ENCODE results near the gene COL23A1.

DNA sequence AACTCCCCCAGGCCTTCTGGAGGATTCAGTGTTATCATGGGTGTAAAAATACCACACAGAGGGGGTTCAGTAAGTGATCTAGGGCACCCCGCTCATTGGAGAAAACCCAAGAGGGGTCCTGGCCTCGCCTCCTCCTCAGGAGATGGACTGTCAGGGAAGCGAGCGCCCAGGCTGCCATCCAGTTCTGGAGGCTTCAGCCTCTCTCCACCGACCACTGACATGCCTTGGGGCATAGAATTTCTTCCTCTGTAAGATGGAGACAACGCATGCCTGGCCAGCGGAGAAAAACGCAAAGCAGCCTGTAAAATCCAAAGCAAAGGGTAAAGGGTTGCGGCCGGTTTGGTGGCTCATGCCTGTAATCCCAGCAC is 165.4 kb downstream of the COL23A1 start:
- TF ChIP-seq, protein P1, sequence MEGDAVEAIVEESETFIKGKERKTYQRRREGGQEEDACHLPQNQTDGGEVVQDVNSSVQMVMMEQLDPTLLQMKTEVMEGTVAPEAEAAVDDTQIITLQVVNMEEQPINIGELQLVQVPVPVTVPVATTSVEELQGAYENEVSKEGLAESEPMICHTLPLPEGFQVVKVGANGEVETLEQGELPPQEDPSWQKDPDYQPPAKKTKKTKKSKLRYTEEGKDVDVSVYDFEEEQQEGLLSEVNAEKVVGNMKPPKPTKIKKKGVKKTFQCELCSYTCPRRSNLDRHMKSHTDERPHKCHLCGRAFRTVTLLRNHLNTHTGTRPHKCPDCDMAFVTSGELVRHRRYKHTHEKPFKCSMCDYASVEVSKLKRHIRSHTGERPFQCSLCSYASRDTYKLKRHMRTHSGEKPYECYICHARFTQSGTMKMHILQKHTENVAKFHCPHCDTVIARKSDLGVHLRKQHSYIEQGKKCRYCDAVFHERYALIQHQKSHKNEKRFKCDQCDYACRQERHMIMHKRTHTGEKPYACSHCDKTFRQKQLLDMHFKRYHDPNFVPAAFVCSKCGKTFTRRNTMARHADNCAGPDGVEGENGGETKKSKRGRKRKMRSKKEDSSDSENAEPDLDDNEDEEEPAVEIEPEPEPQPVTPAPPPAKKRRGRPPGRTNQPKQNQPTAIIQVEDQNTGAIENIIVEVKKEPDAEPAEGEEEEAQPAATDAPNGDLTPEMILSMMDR (IDR thresholded peaks at IDR 0.05; ENCODE audit: poor library complexity): no peak
- no peak for TF ChIP-seq EZH2 (IDR thresholded peaks at IDR 0.05; ENCODE audit: borderline replicate concordance)

Measured in hepatocyte (in vitro differentiated cells).